Smooth muscle cell (in vitro differentiated cells): ENCODE results near the gene BAZ2B. TPM values are rescaled to one million over a fixed set of nuclear protein-coding genes. Genes with fewer than 3 reads are reported as not detected.
A peak's percentile ranks its signal among the peaks of the same experiment; 100 is the strongest.

Experiments used
- DNase-seq: peaks from one replicate; lab custom pipeline; 2025; ENCODE audit not compliant: unreplicated experiment; lab: John Stamatoyannopoulos, UW
- H2AFZ ChIP-seq: fragments of 200-600 bp; sonication (generic); 2 replicates; pipeline ENCODE4 v1.6.0; 2016; ENCODE audit warnings: antibody characterized with exemption, low read depth, mild to moderate bottlenecking
- H3F3A ChIP-seq: fragments of 200-600 bp; sonication (generic); 2 replicates; pipeline ENCODE4 v1.6.0; 2017; ENCODE audit warnings: antibody characterized with exemption, low read depth
- H3K27ac ChIP-seq: fragments of 200-600 bp; sonication (generic); 2 replicates; pipeline ENCODE4 v1.5.1; 2016; ENCODE audit warnings: low read depth, mild to moderate bottlenecking
- H3K27me3 ChIP-seq: fragments of 200-600 bp; sonication (generic); 2 replicates; pipeline ENCODE4 v1.6.1; 2016; ENCODE audit warnings: low read depth, mild to moderate bottlenecking
- H3K36me3 ChIP-seq: fragments of 200-600 bp; sonication (generic); 2 replicates; pipeline ENCODE4 v1.5.1; 2016; ENCODE audit warnings: low read depth
- H3K4me1 ChIP-seq: fragments of 200-600 bp; sonication (generic); 2 replicates; pipeline ENCODE4 v1.5.1; 2016; ENCODE audit warnings: low read depth
- H3K4me2 ChIP-seq: fragments of 200-600 bp; sonication (generic); 2 replicates; pipeline ENCODE4 v1.6.0; 2016; ENCODE audit warnings: mild to moderate bottlenecking
- H3K4me3 ChIP-seq: fragments of 200-600 bp; sonication (generic); 2 replicates; pipeline ENCODE4 v1.5.1; 2016; ENCODE audit warnings: mild to moderate bottlenecking
- H3K79me2 ChIP-seq: fragments of 200-600 bp; sonication (generic); 2 replicates; pipeline ENCODE4 v1.6.0; 2016; ENCODE audit warnings: low read depth, mild to moderate bottlenecking
- H3K9ac ChIP-seq: fragments of 200-600 bp; sonication (generic); 2 replicates; pipeline ENCODE4 v1.6.0; 2016; ENCODE audit warnings: low read depth
- H3K9me3 ChIP-seq: fragments of 200-600 bp; sonication (generic); replicated peaks from 2 replicates; pipeline ENCODE4 v1.5.1; 2016; ENCODE audit warnings: low read depth
- H4K20me1 ChIP-seq: fragments of 200-600 bp; sonication (generic); 2 replicates; pipeline ENCODE4 v1.6.0; 2016; ENCODE audit warnings: low read depth
- CTCF ChIP-seq: fragments of 200-600 bp; sonication (generic); IDR thresholded peaks from 2 replicates; pipeline ENCODE4 v1.5.1; 2017; ENCODE audit warnings: borderline replicate concordance, mild to moderate bottlenecking, antibody characterized with exemption; ENCODE audit not compliant: insufficient read depth, poor library complexity, severe bottlenecking
- WGBS: methylation state at CpG from one replicate; pipeline ENCODE4 v1.1.7; 2016; ENCODE audit warnings: low lambda C conversion rate; 5-methylcytosine and 5-hydroxymethylcytosine counted together
- polyA plus RNA-seq: library from polyadenylated mRNA; unstranded; fragments of >200 nt; fragmentation: Nextera tagmentation; extraction: Ambion mirVana; gene quantifications from 2 replicates; pipeline ENCODE4 v1.2.1, GENCODE V29; 2016
- total RNA-seq: library from RNA; depleted of rRNA; stranded (reverse); fragments of >200 nt; gene quantifications from 2 replicates; pipeline ENCODE4 v1.2.3, GENCODE V29; 2014

Gene BAZ2B
- total and polyA plus RNA-seq, 2 experiments from 2014 or later = 27.7 to 58.5 TPM

- WGBS = 46% methylated on average over 5 of the region's 5 CpGs
- H2AFZ ChIP-seq = no peak overlapping the region
- no peak for DNase-seq
Measured at GRCh38 chr2:159399716-159400415, 216.5 kb downstream of the BAZ2B start.

GRCh38 chr2:159396799-159397198, 219.5 kb downstream of the BAZ2B start:
- H3F3A ChIP-seq = no peaks in the 10 kb centered on the region
- DNase-seq = no peak
- no peaks in the 10 kb centered on the region for H4K20me1 ChIP-seq
- H2AFZ ChIP-seq = no peak overlapping the region
- no peak for TF ChIP-seq CTCF
- no peaks in the 10 kb centered on the region for H3K9me3 ChIP-seq
- no peak overlapping the region for H3K27ac ChIP-seq
- peaks cover 2% of the 10 kb centered on the region for H3K36me3 ChIP-seq
- H3K9ac ChIP-seq = no peak overlapping the region
- 91% methylated on average over 1 of the region's 1 CpG for WGBS
- H3K27me3 ChIP-seq = no peaks in the 10 kb centered on the region
- no peak overlapping the region for H3K4me3 ChIP-seq
- H3K4me2 ChIP-seq = no peak overlapping the region
- peaks cover 7% of the 10 kb centered on the region for H3K4me1 ChIP-seq
- no peaks in the 10 kb centered on the region for H3K79me2 ChIP-seq

More at GRCh38 chr2:159399716-159400415, 216.5 kb downstream of the BAZ2B start:
- no peak overlapping the region for H3K4me3 ChIP-seq
- no peaks in the 10 kb centered on the region for H3F3A ChIP-seq
- H3K27me3 ChIP-seq = no peaks in the 10 kb centered on the region
- H3K9me3 ChIP-seq = no peaks in the 10 kb centered on the region
- H3K9ac ChIP-seq = no peak overlapping the region
- no peaks in the 10 kb centered on the region for H4K20me1 ChIP-seq
- H3K4me2 ChIP-seq = peak overlapping the region; percentile 56
- H3K4me1 ChIP-seq = peaks cover 7% of the 10 kb centered on the region
- H3K27ac ChIP-seq = peak overlapping the region; percentile 25
- no peak for TF ChIP-seq CTCF
- no peaks in the 10 kb centered on the region for H3K79me2 ChIP-seq
- peaks cover 7% of the 10 kb centered on the region for H3K36me3 ChIP-seq

GRCh38 chr2:159382447-159383028, 233.8 kb downstream of the BAZ2B start:
- H3F3A ChIP-seq = no peaks in the 10 kb centered on the region
- no peaks in the 10 kb centered on the region for H3K36me3 ChIP-seq
- no peak overlapping the region for H2AFZ ChIP-seq
- H3K4me1 ChIP-seq = no peaks in the 10 kb centered on the region
- H3K27me3 ChIP-seq = no peaks in the 10 kb centered on the region
- H3K79me2 ChIP-seq = no peaks in the 10 kb centered on the region
- no peaks in the 10 kb centered on the region for H3K9me3 ChIP-seq
- H4K20me1 ChIP-seq = no peaks in the 10 kb centered on the region
- no peak overlapping the region for H3K4me3 ChIP-seq
- 98% methylated on average over 6 of the region's 6 CpGs for WGBS
- H3K9ac ChIP-seq = no peak overlapping the region
- H3K27ac ChIP-seq = no peak overlapping the region
- no peak for DNase-seq
- TF ChIP-seq CTCF = no peak
- H3K4me2 ChIP-seq = no peak overlapping the region

- Histone ChIP-seq H3F3A (no peaks in the 10 kb centered on the region), H3K27ac (no peak overlapping the region), H3K27me3 (no peaks in the 10 kb centered on the region), H3K79me2 (no peaks in the 10 kb centered on the region), H3K4me3 (no peak overlapping the region), H3K36me3 (no peaks in the 10 kb centered on the region), H3K4me1 (no peaks in the 10 kb centered on the region), H4K20me1 (no peaks in the 10 kb centered on the region), H3K4me2 (no peak overlapping the region), H2AFZ (no peak overlapping the region), H3K9ac (no peak overlapping the region), H3K9me3 (no peaks in the 10 kb centered on the region)
- TF ChIP-seq CTCF = no peak
- no peak for DNase-seq
Measured at GRCh38 chr2:159381574-159381973, 234.8 kb downstream of the BAZ2B start.
